Ectodermal cell (in vitro differentiated cells): ENCODE results near the gene EYA2.

Experiments
- H3K27ac ChIP-seq: 2 replicates; pipeline ENCODE4 v1.7.0; 2013; ENCODE audit warnings: mild to moderate bottlenecking, low read depth, low read length; ENCODE audit not compliant: insufficient read depth, poor library complexity, severe bottlenecking
- H3K27me3 ChIP-seq: 2 replicates; pipeline ENCODE4 v1.7.0; 2013; ENCODE audit warnings: mild to moderate bottlenecking, low read length; ENCODE audit not compliant: insufficient read depth, control insufficient read depth, poor library complexity, severe bottlenecking
- H3K36me3 ChIP-seq: one replicate; pipeline ENCODE4 v1.7.0; 2013; ENCODE audit warnings: low read length; ENCODE audit not compliant: control insufficient read depth, insufficient read depth
- H3K4me1 ChIP-seq: one replicate; pipeline ENCODE4 v1.7.0; 2013; ENCODE audit warnings: low read length; ENCODE audit not compliant: control insufficient read depth, insufficient read depth
- H3K4me3 ChIP-seq: 2 replicates; pipeline ENCODE4 v1.7.0; 2013; ENCODE audit warnings: low read depth, low read length, control low read depth; ENCODE audit not compliant: insufficient read depth
- H3K9me3 ChIP-seq: 2 replicates; pipeline ENCODE4 v1.7.0; 2013; ENCODE audit warnings: mild to moderate bottlenecking, low read length, moderate library complexity; ENCODE audit not compliant: control insufficient read depth
- whole genome bisulfite sequencing, 2 experiments: methylation state at CpG; one replicate each; pipeline ENCODE4 v1.1.7; 2013; ENCODE audit warnings: missing lambda C conversion rate in 2 of 2; 5-methylcytosine and 5-hydroxymethylcytosine counted together

Gene EYA2

GRCh38 chr20:47235853-47236638 lies 341.4 kb downstream of the EYA2 start:
- Histone ChIP-seq H3K4me1 (no peaks in the 10 kb centered on the region), H3K9me3 (no peaks in the 10 kb centered on the region), H3K4me3 (no peak overlapping the region), H3K27ac (no peak overlapping the region), H3K27me3 (no peaks in the 10 kb centered on the region), H3K36me3 (peaks cover 41% of the 10 kb centered on the region)
- 97% methylated on average over 14 of the region's 14 CpGs for WGBS, 2 experiments

DNA sequence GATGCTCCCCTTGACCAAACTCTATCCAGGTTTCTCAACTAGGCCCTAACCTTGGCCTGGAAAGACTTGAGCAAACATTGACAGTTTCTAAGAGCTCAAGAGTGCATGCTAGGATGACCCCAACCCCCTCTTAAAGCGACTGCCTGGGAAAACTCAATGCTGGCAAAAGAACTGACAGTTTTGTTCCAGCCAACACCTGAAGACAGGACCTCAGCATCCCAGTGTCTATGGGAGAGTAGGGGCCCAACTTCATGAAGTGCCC lies 341.9 kb downstream of the EYA2 start:
- H3K36me3 ChIP-seq, result peaks cover 41% of the 10 kb centered on the region
- no peaks in the 10 kb centered on the region for H3K4me1 ChIP-seq
- H3K4me3 ChIP-seq, result no peak overlapping the region
- H3K9me3 ChIP-seq, result no peaks in the 10 kb centered on the region
- no peaks in the 10 kb centered on the region for H3K27me3 ChIP-seq
- 97 to 98% methylated on average over 1 of the region's 1 CpG for WGBS, 2 experiments
- H3K27ac ChIP-seq, result no peak overlapping the region

DNA sequence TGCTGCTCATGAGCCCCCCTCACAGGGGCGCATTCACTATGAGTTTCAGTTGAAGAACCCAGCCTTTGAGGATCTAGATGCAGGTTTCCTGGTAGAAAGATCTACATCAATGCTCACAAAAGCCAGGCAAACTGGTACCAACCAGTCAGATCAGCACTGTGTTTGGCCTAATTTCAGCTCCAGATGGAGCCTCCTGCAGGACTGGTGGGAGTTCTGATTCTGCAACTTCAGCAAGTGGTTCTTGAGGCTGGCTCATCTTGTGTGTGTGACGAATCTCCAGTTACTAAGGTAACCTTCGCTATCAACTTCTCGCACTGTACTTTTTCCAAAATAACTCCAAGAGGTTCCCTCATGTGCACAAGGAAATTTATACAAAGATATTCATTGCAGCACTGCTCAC lies 343.1 kb downstream of the EYA2 start:
- no peak overlapping the region for H3K4me3 ChIP-seq
- peaks cover 41% of the 10 kb centered on the region for H3K36me3 ChIP-seq

More for the DNA sequence above, 343.1 kb downstream of the EYA2 start:
- H3K27ac ChIP-seq, result no peak overlapping the region
- H3K9me3 ChIP-seq, result no peaks in the 10 kb centered on the region
- no peaks in the 10 kb centered on the region for H3K27me3 ChIP-seq
- no peaks in the 10 kb centered on the region for H3K4me1 ChIP-seq
- 93 to 99% methylated on average over 4 of the region's 4 CpGs for WGBS, 2 experiments
